Measurements from ENCODE around the gene TPSD1.
"Not testable (repeated sequence)": the region's sequence is repeated elsewhere in the genome, so short reads cannot be mapped to it uniquely, and the experiment has no call there.

Gene TPSD1

GRCh38 chr16:1221628-1222552 lies 34.0 kb upstream of the TPSD1 start:
- no peak for DNase-seq

- no peak for DNase-seq
Observed at GRCh38 chr16:1222553-1223354, 33.1 kb upstream of the TPSD1 start.

DNA sequence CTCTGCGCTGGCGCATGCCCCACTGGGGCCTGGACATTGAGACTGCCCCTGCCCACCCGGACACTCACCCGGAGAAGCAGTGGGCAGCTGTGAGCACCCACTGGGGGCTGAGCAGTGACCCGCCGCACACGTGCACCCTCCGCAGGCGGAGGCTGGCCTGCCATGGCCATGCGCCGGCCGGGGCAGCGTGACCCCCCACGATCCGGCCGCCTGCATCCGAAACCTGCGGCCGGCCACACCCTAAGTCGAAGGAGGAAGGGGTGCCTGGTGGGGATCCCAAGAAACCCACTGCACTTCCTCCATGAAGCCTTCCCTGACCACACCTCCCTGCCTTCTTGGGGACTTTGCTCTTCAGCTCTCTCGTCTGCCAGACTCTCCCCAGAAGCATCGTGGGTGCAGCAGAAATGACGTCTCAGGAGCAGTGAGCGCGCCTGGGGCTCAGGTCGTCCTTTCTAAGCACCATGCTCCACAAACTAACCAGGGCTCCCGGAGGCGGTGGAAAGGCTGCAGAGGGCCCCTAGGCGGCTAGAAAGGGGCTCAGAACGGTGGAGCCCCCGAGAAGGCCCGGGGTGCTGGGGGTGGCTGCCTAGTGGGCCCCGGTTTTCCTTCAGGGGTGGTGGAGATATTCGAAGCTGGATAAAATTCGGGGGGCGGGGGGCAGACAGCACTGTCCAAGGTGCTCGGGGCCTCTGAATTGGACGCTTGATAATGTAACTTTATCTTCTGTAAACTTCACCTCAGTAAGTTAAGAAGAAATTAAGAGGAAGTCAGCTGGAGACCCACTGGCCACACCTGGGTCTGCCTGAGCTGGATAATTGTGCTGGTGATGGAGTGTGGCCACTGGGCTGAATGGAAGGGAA lies 32.3 kb upstream of the TPSD1 start:
- no peak for DNase-seq

DNA sequence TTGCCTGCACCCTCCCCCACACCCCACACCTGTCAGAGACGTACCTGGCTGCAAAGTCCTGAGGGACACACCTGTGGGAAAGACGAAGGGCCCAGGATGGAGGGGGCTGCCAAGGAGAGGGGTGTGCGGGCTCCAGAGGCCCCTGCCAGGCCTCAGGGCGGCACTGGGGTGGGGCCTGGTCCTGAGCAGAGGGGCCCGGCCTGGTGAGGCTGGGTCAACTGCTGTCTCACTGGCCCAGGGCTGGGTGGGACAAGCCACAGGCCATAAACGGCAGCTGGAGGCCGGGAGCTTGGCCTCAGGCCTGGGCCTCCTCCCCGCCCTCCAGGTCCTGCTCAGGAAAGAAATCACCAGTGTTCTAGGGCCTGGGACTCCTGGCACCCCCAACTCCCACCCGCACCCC lies 31.3 kb upstream of the TPSD1 start:
- no peak for DNase-seq

DNA sequence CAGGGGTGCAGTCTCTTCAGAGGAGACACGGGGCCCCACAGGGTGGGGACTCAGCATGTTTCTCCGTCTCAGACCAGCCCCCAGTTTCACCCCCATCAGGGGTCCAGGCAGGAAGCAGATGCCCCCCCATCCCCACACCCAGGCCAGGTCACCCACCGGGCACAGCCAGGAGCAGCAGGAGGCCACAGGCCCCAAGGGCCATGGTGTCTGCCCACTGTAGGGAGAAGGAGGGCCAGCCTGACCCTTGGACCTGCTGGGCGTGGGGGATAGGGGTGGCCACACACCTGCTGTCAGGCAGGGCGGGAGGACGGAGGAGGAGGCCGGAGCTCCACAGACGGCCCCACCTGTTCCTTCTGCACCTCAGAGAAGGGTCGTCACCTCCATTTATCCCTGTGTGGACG lies 30.8 kb upstream of the TPSD1 start, which contains the start of gene TPSG1:
TPSG1 (minus strand) TSS at position 218 of the 401 bp plus-strand sequence; CDS start at position 202, 16 bp downstream.
- no peak for DNase-seq

- DNase-seq = not testable (repeated sequence)
Observed at GRCh38 chr16:1225728-1226311, 30.0 kb upstream of the TPSD1 start.

DNA sequence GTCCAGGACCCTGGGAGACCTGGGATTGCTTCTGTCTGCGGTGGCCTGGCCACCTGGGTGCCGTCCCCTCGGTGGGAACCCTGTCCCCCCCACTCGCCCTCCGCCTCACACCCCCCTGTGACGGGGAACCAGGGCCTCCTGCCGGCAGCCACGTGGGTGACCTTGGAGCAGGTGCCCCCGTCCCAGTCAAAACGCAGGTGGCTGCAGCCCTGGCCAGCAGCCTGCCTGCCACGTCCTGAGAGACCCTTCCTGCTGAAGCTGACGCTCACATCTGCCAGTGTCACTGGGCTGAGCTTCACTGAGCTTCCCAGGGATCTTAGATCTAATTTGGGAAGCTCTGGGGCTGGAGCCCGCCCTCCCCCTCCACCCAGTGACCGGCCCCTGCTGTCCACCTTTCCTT lies 29.2 kb upstream of the TPSD1 start:
- not testable (repeated sequence) for DNase-seq

DNA sequence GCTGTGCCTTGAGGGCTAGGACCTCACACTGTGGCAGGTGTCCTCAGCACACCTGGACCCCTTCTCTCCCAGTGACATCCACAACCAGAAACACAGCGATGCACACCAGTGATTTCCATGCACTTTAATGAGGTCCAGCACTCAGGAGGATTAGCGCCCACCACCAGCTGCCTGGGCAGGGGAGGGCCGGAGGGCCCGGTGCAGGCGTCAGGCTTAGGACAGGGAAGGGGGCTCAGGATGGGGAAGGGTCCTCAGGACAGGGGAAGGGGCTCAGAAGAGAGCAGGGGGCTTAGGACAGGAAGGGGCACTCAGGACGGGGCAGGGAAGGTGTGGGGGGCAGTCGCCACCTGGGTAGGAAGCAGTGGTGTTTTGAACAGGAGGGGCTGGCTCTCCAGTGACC lies 27.6 kb upstream of the TPSD1 start:
- not testable (repeated sequence) for DNase-seq

GRCh38 chr16:1229476-1229875 lies 26.4 kb upstream of the TPSD1 start:
- DNase-seq = not testable (repeated sequence)

GRCh38 chr16:1230084-1230470 lies 25.8 kb upstream of the TPSD1 start, which contains the start of gene TPSB2:
TSS of gene TPSB2 (minus strand) at chr16:1230184. CDS start at chr16:1229951, 233 bp downstream.
- not testable (repeated sequence) for DNase-seq

DNA sequence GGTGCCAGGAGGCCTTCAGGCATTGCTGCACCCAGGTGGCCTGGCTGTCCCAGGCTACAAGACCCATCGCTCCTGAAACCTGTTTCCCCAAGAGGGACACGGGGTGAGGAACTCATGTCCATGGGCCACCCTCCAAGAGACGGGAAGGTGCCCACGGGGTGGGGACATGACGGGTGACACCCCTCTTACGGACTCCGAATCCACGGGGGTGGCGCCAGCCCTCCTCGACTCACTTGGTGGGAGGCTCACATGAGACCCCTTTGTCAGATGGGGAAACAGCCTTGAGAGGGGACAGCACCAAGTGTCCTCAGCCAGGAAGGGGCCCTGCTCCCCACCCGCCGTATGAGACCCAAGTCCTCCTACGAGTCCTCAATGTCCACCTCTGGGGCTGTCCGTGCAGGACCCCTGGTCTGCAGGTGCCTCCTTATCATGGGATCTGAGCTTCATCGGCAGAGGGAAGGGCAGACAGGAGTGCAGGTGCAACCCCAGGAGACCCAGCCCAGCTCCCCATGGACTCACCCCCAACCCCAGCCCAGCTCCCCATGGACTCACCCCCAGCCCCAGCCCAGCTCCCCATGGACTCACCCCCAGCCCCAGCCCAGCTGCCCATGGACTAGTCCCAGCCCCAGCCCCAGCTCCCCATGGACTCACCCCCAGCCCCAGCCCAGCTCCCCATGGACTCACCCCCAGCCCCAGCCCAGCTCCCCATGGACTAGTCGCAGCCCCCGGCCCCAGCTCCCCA lies 25.2 kb upstream of the TPSD1 start:
- not testable (repeated sequence) for DNase-seq

DNA sequence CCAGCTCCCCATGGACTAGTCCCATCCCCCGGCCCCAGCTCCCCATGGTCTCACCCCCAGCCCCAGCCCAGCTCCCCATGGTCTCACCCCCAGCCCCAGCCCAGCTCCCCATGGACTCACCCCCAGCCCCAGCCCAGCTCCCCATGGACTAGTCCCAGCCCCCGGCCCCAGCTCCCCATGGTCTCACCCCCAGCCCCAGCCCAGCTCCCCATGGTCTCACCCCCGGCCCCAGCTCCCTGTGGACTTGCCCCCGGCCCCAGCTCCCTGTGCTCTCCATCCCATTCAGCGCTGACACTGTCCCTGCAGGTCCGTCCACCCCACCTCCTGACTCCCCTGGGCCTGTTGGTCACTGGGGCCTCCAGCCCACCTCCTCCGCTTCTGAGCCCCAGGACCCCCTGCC lies 24.6 kb upstream of the TPSD1 start:
- DNase-seq = not testable (repeated sequence)

- DNase-seq = not testable (repeated sequence)
Observed at GRCh38 chr16:1232049-1232748, 23.7 kb upstream of the TPSD1 start.

- DNase-seq = not testable (repeated sequence)
Observed at GRCh38 chr16:1236659-1237058, 19.2 kb upstream of the TPSD1 start.

DNA sequence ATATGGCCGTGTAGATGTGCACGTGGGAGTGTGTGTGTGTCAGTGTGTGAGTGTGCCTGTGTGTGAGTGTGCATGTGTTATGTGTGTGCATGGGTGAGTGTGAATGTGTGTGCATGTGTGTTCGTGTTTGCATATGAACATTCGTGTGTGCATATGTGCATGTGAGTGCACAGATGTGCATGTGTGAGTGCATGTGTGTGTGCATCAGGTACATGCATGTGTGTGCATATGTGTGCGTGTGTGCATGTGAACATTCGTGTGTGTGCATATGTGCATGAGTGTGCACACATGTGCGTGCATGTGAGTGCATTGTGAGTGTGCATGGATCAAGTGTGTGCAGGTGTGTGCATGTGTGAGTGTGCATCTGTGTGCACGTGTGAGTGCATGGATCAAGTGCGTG lies 17.9 kb upstream of the TPSD1 start:
- DNase-seq = no peak

DNA sequence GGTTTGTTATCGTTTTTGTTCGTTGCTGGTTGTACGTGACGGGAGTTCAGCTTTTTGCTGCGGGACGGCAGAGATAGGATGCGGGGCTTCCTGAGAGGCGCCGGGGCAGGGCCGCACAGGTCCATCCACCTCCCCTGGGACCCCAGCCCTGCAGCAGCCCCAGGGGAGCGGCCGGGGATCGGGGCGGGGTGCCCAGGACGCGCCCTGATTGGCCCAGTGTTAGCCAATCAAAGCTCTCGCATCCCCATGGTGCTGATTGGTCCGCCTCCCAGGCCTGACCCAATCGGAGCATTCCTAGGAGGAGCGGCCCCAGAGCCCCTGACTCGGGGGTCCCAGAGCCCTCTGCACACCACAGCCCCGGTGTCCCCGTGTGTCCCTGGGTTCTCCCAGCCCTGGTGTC lies 17.0 kb upstream of the TPSD1 start:
- not testable (repeated sequence) for DNase-seq

DNA sequence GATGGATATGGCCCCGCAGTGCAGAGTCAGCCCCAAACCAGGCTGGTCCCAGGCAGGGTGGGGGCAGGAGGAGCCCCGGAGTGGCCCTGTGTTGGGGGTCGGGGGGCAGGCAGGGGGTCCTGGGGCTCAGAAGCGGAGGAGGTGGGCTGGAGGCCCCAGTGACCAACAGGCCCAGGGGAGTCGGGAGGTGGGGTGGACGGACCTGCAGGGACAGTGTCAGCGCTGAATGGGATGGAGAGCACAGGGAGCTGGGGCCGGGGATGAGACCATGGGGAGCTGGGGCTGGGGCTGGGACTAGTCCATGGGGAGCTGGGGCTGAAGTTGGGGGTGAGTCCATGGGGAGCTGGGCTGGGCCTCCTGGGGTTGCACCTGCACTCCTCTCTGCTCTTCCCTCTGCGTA lies 16.3 kb upstream of the TPSD1 start:
- DNase-seq = not testable (repeated sequence)

DNA sequence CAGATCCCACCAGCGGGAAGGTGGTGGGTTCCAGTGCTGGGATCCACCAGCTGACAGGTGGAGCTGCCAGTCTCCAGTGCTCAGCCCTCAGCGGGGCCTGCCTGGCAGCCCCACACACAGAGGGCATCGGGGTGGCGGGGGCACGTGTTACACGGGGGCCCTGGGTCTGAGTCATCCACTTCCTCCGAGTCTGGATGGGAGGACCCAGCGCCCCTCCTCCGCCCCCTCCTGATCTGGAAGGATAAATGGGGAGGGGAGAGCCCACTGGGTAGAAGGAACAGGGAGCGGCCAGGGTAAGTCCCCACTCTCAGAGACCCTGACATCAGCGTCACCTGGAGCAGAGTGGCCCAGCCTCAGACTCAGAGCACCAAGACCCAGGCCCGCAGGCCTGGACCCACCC lies 15.4 kb upstream of the TPSD1 start, which contains the start of gene TPSAB1:
TPSAB1 (plus strand) TSS at position 270 of the 400 bp plus-strand sequence. CDS start 234 bp downstream, outside the sequence.
- DNase-seq = not testable (repeated sequence)

DNA sequence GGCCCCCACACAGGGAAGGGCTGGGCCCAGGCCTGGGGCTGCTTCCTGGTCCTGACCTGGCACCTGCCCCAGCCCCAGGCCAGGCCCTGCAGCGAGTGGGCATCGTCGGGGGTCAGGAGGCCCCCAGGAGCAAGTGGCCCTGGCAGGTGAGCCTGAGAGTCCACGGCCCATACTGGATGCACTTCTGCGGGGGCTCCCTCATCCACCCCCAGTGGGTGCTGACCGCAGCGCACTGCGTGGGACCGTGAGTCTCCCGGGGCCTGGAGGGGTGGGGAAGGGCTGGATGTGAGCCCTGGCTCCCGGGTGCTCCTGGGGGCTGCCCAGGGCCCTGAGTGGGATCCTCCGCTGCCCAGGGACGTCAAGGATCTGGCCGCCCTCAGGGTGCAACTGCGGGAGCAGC lies 14.8 kb upstream of the TPSD1 start:
- DNase-seq = not testable (repeated sequence)

DNA sequence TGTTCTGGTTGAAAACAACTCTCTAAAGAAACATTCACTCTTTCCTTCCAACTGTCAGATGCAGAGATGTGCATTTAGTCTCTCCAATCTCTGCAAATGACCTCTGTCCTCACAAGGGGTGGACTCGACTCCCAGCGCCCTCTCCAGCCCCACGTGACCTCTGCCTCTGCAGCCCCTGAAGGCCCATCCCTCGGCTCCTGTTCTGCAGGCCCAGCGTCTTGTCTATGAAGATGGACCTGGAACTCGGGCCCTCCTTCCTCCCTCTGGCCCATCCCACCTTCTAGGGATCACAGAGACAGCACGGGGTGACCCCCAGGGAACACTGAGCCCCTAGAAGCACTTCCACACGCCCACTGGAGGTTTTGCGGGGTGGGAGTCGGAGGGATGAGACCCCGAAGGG lies 12.5 kb upstream of the TPSD1 start:
- not testable (repeated sequence) for DNase-seq
